Panc1 (cell line): ENCODE measurements around the gene IPO13.

ENCODE experiments used
- CTCF ChIP-seq: fragments of 450-650 bp; IDR thresholded peaks from 2 replicates; pipeline ENCODE4 v1.5.1; 2017; ENCODE audit warnings: mild to moderate bottlenecking
- POLR2AphosphoS5 ChIP-seq: IDR thresholded peaks from 2 replicates; pipeline ENCODE4 v1.6.1; 2012; ENCODE audit warnings: mild to moderate bottlenecking, low read depth, low read length, moderate library complexity
- REST ChIP-seq, 2 experiments: IDR thresholded peaks; 2 replicates each; pipeline ENCODE4 v1.6.1; 2011 to 2012; ENCODE audit warnings: low read depth in 2 of 2, control low read depth in 1 of 2, low read length in 1 of 2, mild to moderate bottlenecking in 1 of 2, moderate library complexity in 1 of 2; ENCODE audit not compliant: insufficient read depth in 1 of 2
- SIN3A ChIP-seq: IDR thresholded peaks from 2 replicates; pipeline ENCODE4 v1.6.1; 2012; ENCODE audit warnings: low read depth, mild to moderate bottlenecking, low read length, moderate library complexity, borderline replicate concordance; ENCODE audit not compliant: insufficient read depth

GRCh38 chr1:44016890-44017400 is 70.2 kb downstream of the IPO13 start:
- no peak for TF ChIP-seq CTCF
- TF ChIP-seq POLR2AphosphoS5: no peak
- TF ChIP-seq SIN3A: no peak
- no peak for TF ChIP-seq REST (IDR thresholded peaks at IDR 0.05; ENCODE audit: insufficient read depth in 1 of 2, low read depth in 2 of 2, low read length in 1 of 2)
